ENCODE measurements around the gene KLC3.
"Not testable (repeated sequence)": the region's sequence is repeated elsewhere in the genome, so short reads cannot be mapped to it uniquely, and the experiment has no call there.

DNA sequence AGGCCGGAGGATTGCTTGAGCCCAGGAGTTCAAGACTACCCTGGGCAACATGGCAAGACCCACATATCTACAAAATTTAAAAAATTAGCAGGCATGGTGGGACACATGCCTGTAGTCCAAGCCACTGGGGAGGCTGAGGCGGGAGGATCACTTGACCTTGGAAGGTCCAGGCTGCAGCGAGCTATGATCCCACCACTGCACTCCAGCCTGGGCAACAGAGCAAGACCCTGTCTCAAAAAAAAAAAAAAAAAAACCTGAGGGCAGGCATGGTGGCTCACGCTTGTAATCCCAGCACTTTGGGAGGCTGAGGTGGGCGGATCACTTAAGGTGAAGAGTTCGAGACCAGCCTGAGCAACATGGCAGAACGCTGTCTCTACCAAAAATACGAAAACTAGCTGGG is 31.2 kb upstream of the KLC3 start:
- TF ChIP-seq, protein P1, sequence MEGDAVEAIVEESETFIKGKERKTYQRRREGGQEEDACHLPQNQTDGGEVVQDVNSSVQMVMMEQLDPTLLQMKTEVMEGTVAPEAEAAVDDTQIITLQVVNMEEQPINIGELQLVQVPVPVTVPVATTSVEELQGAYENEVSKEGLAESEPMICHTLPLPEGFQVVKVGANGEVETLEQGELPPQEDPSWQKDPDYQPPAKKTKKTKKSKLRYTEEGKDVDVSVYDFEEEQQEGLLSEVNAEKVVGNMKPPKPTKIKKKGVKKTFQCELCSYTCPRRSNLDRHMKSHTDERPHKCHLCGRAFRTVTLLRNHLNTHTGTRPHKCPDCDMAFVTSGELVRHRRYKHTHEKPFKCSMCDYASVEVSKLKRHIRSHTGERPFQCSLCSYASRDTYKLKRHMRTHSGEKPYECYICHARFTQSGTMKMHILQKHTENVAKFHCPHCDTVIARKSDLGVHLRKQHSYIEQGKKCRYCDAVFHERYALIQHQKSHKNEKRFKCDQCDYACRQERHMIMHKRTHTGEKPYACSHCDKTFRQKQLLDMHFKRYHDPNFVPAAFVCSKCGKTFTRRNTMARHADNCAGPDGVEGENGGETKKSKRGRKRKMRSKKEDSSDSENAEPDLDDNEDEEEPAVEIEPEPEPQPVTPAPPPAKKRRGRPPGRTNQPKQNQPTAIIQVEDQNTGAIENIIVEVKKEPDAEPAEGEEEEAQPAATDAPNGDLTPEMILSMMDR (IDR thresholded peaks at IDR 0.05): not testable (repeated sequence)
- TF ChIP-seq POLR2A (IDR thresholded peaks at IDR 0.05): not testable (repeated sequence)
